ENCODE measurements around the gene P2RX6.
A peak's percentile ranks its signal among the peaks of the same experiment; 100 is the strongest.
"Not testable (repeated sequence)": the region's sequence is repeated elsewhere in the genome, so short reads cannot be mapped to it uniquely, and the experiment has no call there.

Gene P2RX6

GRCh38 chr22:20994128-20994901 is 20.6 kb upstream of the P2RX6 start:
- DNase-seq (ENCODE audit: low spot score): no peak

- no peak for DNase-seq (ENCODE audit: low spot score)
These were observed 20.1 kb upstream of the P2RX6 start for GRCh38 chr22:20994902-20995241.

GRCh38 chr22:20995329-20996030 is 19.5 kb upstream of the P2RX6 start:
- DNase-seq (ENCODE audit: low spot score): no peak

GRCh38 chr22:20996031-20996410 is 18.9 kb upstream of the P2RX6 start:
- DNase-seq (ENCODE audit: low spot score): no peak

- no peak for DNase-seq (ENCODE audit: low spot score)
These were observed 18.1 kb upstream of the P2RX6 start for GRCh38 chr22:20996598-20997535.

- DNase-seq (ENCODE audit: low spot score): no peak
These were observed 17.3 kb upstream of the P2RX6 start for GRCh38 chr22:20997536-20998257.

- DNase-seq (ENCODE audit: low spot score): no peak
These were observed 16.3 kb upstream of the P2RX6 start for GRCh38 chr22:20998411-20999336.

- no peak for DNase-seq (ENCODE audit: low spot score)
These were observed 15.4 kb upstream of the P2RX6 start for GRCh38 chr22:20999350-21000206.

- no peak for DNase-seq (ENCODE audit: low spot score)
These were observed 14.6 kb upstream of the P2RX6 start for GRCh38 chr22:21000207-21000986.

GRCh38 chr22:21000987-21001600 is 13.9 kb upstream of the P2RX6 start:
- no peak for DNase-seq (ENCODE audit: low spot score)

- peak; percentile 96 for DNase-seq (ENCODE audit: low spot score)
These were observed 13.2 kb upstream of the P2RX6 start, which contains the start of gene THAP7 for GRCh38 chr22:21001601-21002325. THAP7 (minus strand) TSS chr22:21002118; CDS start chr22:21001911, 207 bp downstream.

GRCh38 chr22:21003782-21004181 is 11.2 kb upstream of the P2RX6 start:
- no peak for DNase-seq (ENCODE audit: low spot score)

- not testable (repeated sequence) for DNase-seq (ENCODE audit: low spot score)
These were observed 5.8 kb upstream of the P2RX6 start for GRCh38 chr22:21009208-21009607.

- DNase-seq (ENCODE audit: low spot score): no peak
These were observed 5.1 kb upstream of the P2RX6 start for GRCh38 chr22:21009638-21010425.

GRCh38 chr22:21010426-21011113 is 4.4 kb upstream of the P2RX6 start:
- DNase-seq (ENCODE audit: low spot score): no peak

Data from CD4-positive, alpha-beta T cell treated with Interleukin-15 for 4 hours (primary cell).